SK-N-SH treated with all-trans-retinoic acid at 6 μM for 48 hours (cell line): Measurements from ENCODE around the gene PCDH20.

Source experiments
- ATAC-seq: fragments of 200-7000 bp; cut with Tn5 transposase; 3 replicates; pipeline ENCODE4 v1.9.1; 2020; ENCODE audit warnings: mild to moderate bottlenecking, moderate library complexity
- ARNTL ChIP-seq: fragments of 450-650 bp; formaldehyde crosslinking; IDR thresholded peaks from 2 replicates; pipeline ENCODE4 v1.5.0; 2020; ENCODE audit warnings: low read depth, mild to moderate bottlenecking, moderate library complexity, borderline replicate concordance
- BACH2 ChIP-seq: fragments of 250-450 bp; sonication (Bioruptor Pico); IDR thresholded peaks from 2 replicates; pipeline ENCODE4 v1.9.0; 2021; ENCODE audit warnings: mild to moderate bottlenecking, borderline replicate concordance
- CREB5 ChIP-seq: fragments of 250-450 bp; sonication (Bioruptor Pico); IDR thresholded peaks from 2 replicates; pipeline ENCODE4 v1.5.1; 2020; ENCODE audit warnings: low read depth, mild to moderate bottlenecking, moderate library complexity
- CSDC2 ChIP-seq: fragments of 250-450 bp; sonication (Bioruptor Pico); IDR thresholded peaks from 2 replicates; pipeline ENCODE4 v1.5.0; 2020; ENCODE audit warnings: mild to moderate bottlenecking, moderate library complexity
- CSRNP3 ChIP-seq: fragments of 250-450 bp; sonication (Bioruptor Pico); IDR thresholded peaks from 2 replicates; pipeline ENCODE4 v1.5.1; 2021; ENCODE audit warnings: mild to moderate bottlenecking, moderate library complexity
- ESRRG ChIP-seq: fragments of 250-450 bp; sonication (Bioruptor Pico); IDR thresholded peaks from 2 replicates; pipeline ENCODE4 v1.6.1; 2021; ENCODE audit warnings: mild to moderate bottlenecking
- GLIS3 ChIP-seq: fragments of 250-450 bp; sonication (Bioruptor Pico); IDR thresholded peaks from 2 replicates; pipeline ENCODE4 v1.5.0; 2020; ENCODE audit warnings: mild to moderate bottlenecking, moderate library complexity
- ISL1 ChIP-seq: fragments of 250-450 bp; sonication (Bioruptor Pico); IDR thresholded peaks from 2 replicates; pipeline ENCODE4 v2.1.2; 2022; ENCODE audit warnings: mild to moderate bottlenecking, moderate library complexity
- OSR1 ChIP-seq: fragments of 250-450 bp; sonication (Bioruptor Pico); IDR thresholded peaks from 2 replicates; pipeline ENCODE4 v1.8.0; 2022; ENCODE audit warnings: moderate library complexity, mild to moderate bottlenecking, inconsistent platforms
- POU6F1 ChIP-seq: fragments of 250-450 bp; sonication (Bioruptor Pico); IDR thresholded peaks from 2 replicates; pipeline ENCODE4 v1.8.0; 2021; ENCODE audit warnings: low read depth, mild to moderate bottlenecking, moderate library complexity, borderline replicate concordance
- PPARA ChIP-seq: fragments of 250-450 bp; sonication (Bioruptor Pico); IDR thresholded peaks from 2 replicates; pipeline ENCODE4 v1.5.0; 2020; ENCODE audit warnings: mild to moderate bottlenecking, borderline replicate concordance
- RARB ChIP-seq: fragments of 250-450 bp; sonication (Bioruptor Pico); IDR thresholded peaks from 2 replicates; pipeline ENCODE4 v1.8.0; 2021; ENCODE audit warnings: mild to moderate bottlenecking, moderate library complexity
- SNAI2 ChIP-seq: fragments of 250-450 bp; sonication (Bioruptor Pico); IDR thresholded peaks from 2 replicates; pipeline ENCODE4 v1.5.0; 2020; ENCODE audit warnings: mild to moderate bottlenecking, moderate library complexity
- TCF4 ChIP-seq: fragments of 250-450 bp; sonication (Bioruptor Pico); IDR thresholded peaks from 2 replicates; pipeline ENCODE4 v1.8.0; 2021; ENCODE audit warnings: mild to moderate bottlenecking, moderate library complexity, borderline replicate concordance
- TOX ChIP-seq: fragments of 250-450 bp; sonication (Bioruptor Pico); IDR thresholded peaks from 2 replicates; pipeline ENCODE4 v1.8.0; 2021; ENCODE audit warnings: mild to moderate bottlenecking, moderate library complexity, borderline replicate concordance
- TSHZ2 ChIP-seq: fragments of 250-450 bp; sonication (Bioruptor Pico); IDR thresholded peaks from 2 replicates; pipeline ENCODE4 v1.5.0; 2020; ENCODE audit warnings: mild to moderate bottlenecking, moderate library complexity
- ZC3H10 ChIP-seq: fragments of 250-450 bp; sonication (Bioruptor Pico); IDR thresholded peaks from 2 replicates; pipeline ENCODE4 v1.5.1; 2021; ENCODE audit warnings: mild to moderate bottlenecking, moderate library complexity
- ZFP3 ChIP-seq: fragments of 250-450 bp; sonication (Bioruptor Pico); IDR thresholded peaks from 2 replicates; pipeline ENCODE4 v1.5.0; 2020; ENCODE audit warnings: mild to moderate bottlenecking, moderate library complexity
- ZFP30 ChIP-seq: fragments of 450-650 bp; formaldehyde crosslinking; IDR thresholded peaks from 2 replicates; pipeline ENCODE4 v1.5.0; 2022; ENCODE audit warnings: mild to moderate bottlenecking, moderate library complexity
- ZNF565 ChIP-seq: fragments of 450-650 bp; formaldehyde crosslinking; conservative IDR thresholded peaks from 2 replicates; pipeline ENCODE4 v1.5.0; 2020; ENCODE audit warnings: low read depth, mild to moderate bottlenecking, moderate library complexity
- ZNF70 ChIP-seq: fragments of 450-650 bp; formaldehyde crosslinking; IDR thresholded peaks from 2 replicates; pipeline ENCODE4 v1.5.0; 2020; ENCODE audit warnings: mild to moderate bottlenecking, moderate library complexity

Gene PCDH20

GRCh38 chr13:61413572-61414535, 1.8 kb downstream of the PCDH20 start (continued):
- no peak for TF ChIP-seq TSHZ2 (CRISPR knock-in tag)
- TF ChIP-seq ZC3H10 = no peak
- TF ChIP-seq GLIS3 = no peak

- TF ChIP-seq ZNF565 (CRISPR knock-in tag) = no peak
- no peak for TF ChIP-seq ZNF70 (CRISPR knock-in tag)
- TF ChIP-seq TOX (CRISPR knock-in tag) = no peak
- no peak for TF ChIP-seq CSDC2
- no peak for TF ChIP-seq ZC3H10
- no peak for TF ChIP-seq ISL1 (CRISPR knock-in tag)
- TF ChIP-seq CREB5 (CRISPR knock-in tag) = no peak
- TF ChIP-seq ARNTL (CRISPR knock-in tag) = no peak
- no peak for TF ChIP-seq RARB (CRISPR knock-in tag)
- no peak for TF ChIP-seq BACH2 (CRISPR knock-in tag)
- no peak for TF ChIP-seq TSHZ2 (CRISPR knock-in tag)
- no peak for TF ChIP-seq CSRNP3 (CRISPR knock-in tag)
- no peak for TF ChIP-seq TCF4 (CRISPR knock-in tag)
- ATAC-seq = no peak
Observed at GRCh38 chr13:61410669-61411297, 4.9 kb downstream of the PCDH20 start.

- no peak for ATAC-seq
- TF ChIP-seq SNAI2 (CRISPR knock-in tag) (no peak), OSR1 (no peak), ESRRG (no peak), PPARA (CRISPR knock-in tag) (no peak), CSDC2 (no peak), ZFP3 (no peak), POU6F1 (CRISPR knock-in tag) (no peak), CSRNP3 (CRISPR knock-in tag) (no peak), TCF4 (CRISPR knock-in tag) (no peak), ZC3H10 (no peak), ARNTL (CRISPR knock-in tag) (no peak), ZNF565 (CRISPR knock-in tag) (no peak), ISL1 (CRISPR knock-in tag) (no peak), ZFP30 (CRISPR knock-in tag) (no peak), ZNF70 (CRISPR knock-in tag) (no peak), GLIS3 (no peak), BACH2 (CRISPR knock-in tag) (no peak), CREB5 (CRISPR knock-in tag) (no peak)
Observed at GRCh38 chr13:61410266-61410665, 5.4 kb downstream of the PCDH20 start.
